Measurements from ENCODE around the gene ATXN1. TPM values are rescaled to one million over a fixed set of nuclear protein-coding genes. Genes with fewer than 3 reads are reported as not detected.

The ATXN1 gene
- total and polyA plus RNA-seq, 2 experiments from 2014 or later: 4.8 to 9.1 TPM

DNA sequence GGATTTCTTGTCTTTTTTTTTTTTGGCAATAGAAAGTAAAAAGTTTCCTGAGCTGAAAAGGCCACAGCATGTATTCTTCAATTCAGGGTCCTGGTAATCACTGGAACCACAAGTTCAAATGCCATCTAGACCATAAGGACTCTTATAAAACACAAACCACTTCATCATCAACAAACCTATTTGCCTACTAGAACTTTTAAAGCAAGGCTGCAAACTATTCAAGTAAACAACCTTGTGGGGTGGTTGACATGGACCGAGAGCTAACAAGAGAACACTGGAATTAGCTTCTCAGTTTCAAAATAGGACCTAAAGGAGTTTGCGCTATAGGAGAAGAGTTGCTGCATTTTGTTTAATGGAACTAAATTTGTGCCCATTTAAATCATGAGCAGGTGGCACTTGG lies 215.9 kb downstream of the ATXN1 start:
- Histone ChIP-seq H2AFZ (no peak overlapping the region), H3K79me2 (replicated peaks; ENCODE audit: insufficient read depth) (no peaks in the 10 kb centered on the region), H3F3A (replicated peaks; ENCODE audit: low read depth) (no peaks in the 10 kb centered on the region), H3K9me2 (ENCODE audit: insufficient read depth) (no peaks in the 10 kb centered on the region), H3K4me3 (no peak overlapping the region), H4K20me1 (replicated peaks; ENCODE audit: insufficient read depth) (no peaks in the 10 kb centered on the region), H3K4me2 (no peak overlapping the region), H3K4me1 (ENCODE audit: insufficient read depth) (no peaks in the 10 kb centered on the region), H3K27me3 (ENCODE audit: insufficient read depth) (no peaks in the 10 kb centered on the region), H3K36me3 (ENCODE audit: insufficient read depth) (no peaks in the 10 kb centered on the region), H3K27ac (ENCODE audit: low read depth) (no peak overlapping the region)
- H3K4me3 Mint-ChIP-seq: no peak overlapping the region
- no peak overlapping the region for H3K27ac Mint-ChIP-seq
- H3K4me1 Mint-ChIP-seq: no peaks in the 10 kb centered on the region; the same call in 1 of the 3 replicates
- H3K36me3 Mint-ChIP-seq (ENCODE audit: low read depth): no peaks in the 10 kb centered on the region
- DNase-seq (ENCODE audit: low spot score): no peak
- no peak for TF ChIP-seq JUNB (IDR thresholded peaks at IDR 0.05; ENCODE audit: unreplicated experiment)
- no peak for TF ChIP-seq CREB1 (CRISPR knock-in tag; IDR thresholded peaks at IDR 0.05; ENCODE audit: low read depth)
- TF ChIP-seq STAT1 (IDR thresholded peaks at IDR 0.05; ENCODE audit: unreplicated experiment): no peak
- TF ChIP-seq, protein P1, sequence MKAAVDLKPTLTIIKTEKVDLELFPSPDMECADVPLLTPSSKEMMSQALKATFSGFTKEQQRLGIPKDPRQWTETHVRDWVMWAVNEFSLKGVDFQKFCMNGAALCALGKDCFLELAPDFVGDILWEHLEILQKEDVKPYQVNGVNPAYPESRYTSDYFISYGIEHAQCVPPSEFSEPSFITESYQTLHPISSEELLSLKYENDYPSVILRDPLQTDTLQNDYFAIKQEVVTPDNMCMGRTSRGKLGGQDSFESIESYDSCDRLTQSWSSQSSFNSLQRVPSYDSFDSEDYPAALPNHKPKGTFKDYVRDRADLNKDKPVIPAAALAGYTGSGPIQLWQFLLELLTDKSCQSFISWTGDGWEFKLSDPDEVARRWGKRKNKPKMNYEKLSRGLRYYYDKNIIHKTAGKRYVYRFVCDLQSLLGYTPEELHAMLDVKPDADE (IDR thresholded peaks at IDR 0.05): no peak
- no peak for TF ChIP-seq POLR2AphosphoS5 (IDR thresholded peaks at IDR 0.05; ENCODE audit: low read depth)
- no peak for TF ChIP-seq EZH2phosphoT487 (IDR thresholded peaks at IDR 0.05; ENCODE audit: unreplicated experiment)
- TF ChIP-seq NANOG (IDR thresholded peaks at IDR 0.05; ENCODE audit: borderline replicate concordance): no peak
- TF ChIP-seq, protein P2, sequence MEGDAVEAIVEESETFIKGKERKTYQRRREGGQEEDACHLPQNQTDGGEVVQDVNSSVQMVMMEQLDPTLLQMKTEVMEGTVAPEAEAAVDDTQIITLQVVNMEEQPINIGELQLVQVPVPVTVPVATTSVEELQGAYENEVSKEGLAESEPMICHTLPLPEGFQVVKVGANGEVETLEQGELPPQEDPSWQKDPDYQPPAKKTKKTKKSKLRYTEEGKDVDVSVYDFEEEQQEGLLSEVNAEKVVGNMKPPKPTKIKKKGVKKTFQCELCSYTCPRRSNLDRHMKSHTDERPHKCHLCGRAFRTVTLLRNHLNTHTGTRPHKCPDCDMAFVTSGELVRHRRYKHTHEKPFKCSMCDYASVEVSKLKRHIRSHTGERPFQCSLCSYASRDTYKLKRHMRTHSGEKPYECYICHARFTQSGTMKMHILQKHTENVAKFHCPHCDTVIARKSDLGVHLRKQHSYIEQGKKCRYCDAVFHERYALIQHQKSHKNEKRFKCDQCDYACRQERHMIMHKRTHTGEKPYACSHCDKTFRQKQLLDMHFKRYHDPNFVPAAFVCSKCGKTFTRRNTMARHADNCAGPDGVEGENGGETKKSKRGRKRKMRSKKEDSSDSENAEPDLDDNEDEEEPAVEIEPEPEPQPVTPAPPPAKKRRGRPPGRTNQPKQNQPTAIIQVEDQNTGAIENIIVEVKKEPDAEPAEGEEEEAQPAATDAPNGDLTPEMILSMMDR (conservative IDR thresholded peaks at IDR 0.05; ENCODE audit: low read depth in 2 of 2): no peak
- no peaks in the 10 kb centered on the region for H3K9me3 Mint-ChIP-seq
- ATAC-seq: no peak
- no peaks in the 10 kb centered on the region for H3K27me3 Mint-ChIP-seq (ENCODE audit: insufficient read depth, low read depth, poor library complexity)

DNA sequence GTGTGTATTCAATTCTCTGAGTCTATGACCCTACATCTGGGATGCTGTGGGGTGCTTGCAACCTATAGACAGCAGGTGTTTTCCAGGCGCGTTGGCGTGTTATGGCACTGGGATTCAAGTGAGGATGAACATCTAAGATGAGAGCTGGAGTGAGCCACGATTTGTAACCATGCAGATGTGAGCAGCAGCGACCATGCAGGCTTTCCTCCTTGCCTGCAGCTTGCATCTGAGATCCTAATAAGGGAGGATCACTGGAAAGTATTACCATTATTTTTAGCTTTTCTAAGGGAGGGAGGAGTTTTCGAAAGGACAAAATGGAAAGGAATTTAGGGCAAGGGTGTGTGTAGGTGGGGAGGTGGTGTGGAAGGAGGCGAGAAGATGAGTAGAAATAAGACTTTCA lies 216.7 kb downstream of the ATXN1 start:
- H3K36me3 Mint-ChIP-seq (ENCODE audit: low read depth): no peaks in the 10 kb centered on the region
- no peaks in the 10 kb centered on the region; the same call in 1 of the 3 replicates for H3K4me1 Mint-ChIP-seq
- DNase-seq (ENCODE audit: low spot score) (no peak), ATAC-seq (no peak)
- Histone ChIP-seq H3K4me3 (no peak overlapping the region), H3K9me2 (ENCODE audit: insufficient read depth) (no peaks in the 10 kb centered on the region), H3F3A (replicated peaks; ENCODE audit: low read depth) (no peaks in the 10 kb centered on the region), H3K27ac (ENCODE audit: low read depth) (no peak overlapping the region), H3K79me2 (replicated peaks; ENCODE audit: insufficient read depth) (no peaks in the 10 kb centered on the region), H4K20me1 (replicated peaks; ENCODE audit: insufficient read depth) (no peaks in the 10 kb centered on the region), H3K36me3 (ENCODE audit: insufficient read depth) (no peaks in the 10 kb centered on the region), H3K27me3 (ENCODE audit: insufficient read depth) (no peaks in the 10 kb centered on the region), H2AFZ (no peak overlapping the region), H3K4me2 (no peak overlapping the region), H3K4me1 (ENCODE audit: insufficient read depth) (no peaks in the 10 kb centered on the region)
- no peaks in the 10 kb centered on the region for H3K27me3 Mint-ChIP-seq (ENCODE audit: insufficient read depth, low read depth, poor library complexity)
- H3K27ac Mint-ChIP-seq: no peak overlapping the region
- no peak overlapping the region for H3K4me3 Mint-ChIP-seq
- no peaks in the 10 kb centered on the region for H3K9me3 Mint-ChIP-seq
- TF ChIP-seq, protein P2 (conservative IDR thresholded peaks at IDR 0.05; ENCODE audit: low read depth in 2 of 2): no peak
- TF ChIP-seq ZNF114 (CRISPR knock-in tag; IDR thresholded peaks at IDR 0.05) (no peak), EZH2phosphoT487 (IDR thresholded peaks at IDR 0.05; ENCODE audit: unreplicated experiment) (no peak), CREB1 (CRISPR knock-in tag; IDR thresholded peaks at IDR 0.05; ENCODE audit: low read depth) (no peak), ZNF331 (CRISPR knock-in tag; IDR thresholded peaks at IDR 0.05; ENCODE audit: low read depth) (no peak), STAT1 (IDR thresholded peaks at IDR 0.05; ENCODE audit: unreplicated experiment) (no peak), JUNB (IDR thresholded peaks at IDR 0.05; ENCODE audit: unreplicated experiment) (no peak), POLR2AphosphoS5 (IDR thresholded peaks at IDR 0.05; ENCODE audit: low read depth) (no peak), EZH2 (IDR thresholded peaks at IDR 0.05; ENCODE audit: low read depth, unreplicated experiment) (no peak)
- TF ChIP-seq, protein P1 (IDR thresholded peaks at IDR 0.05): no peak
- TF ChIP-seq, protein P3, sequence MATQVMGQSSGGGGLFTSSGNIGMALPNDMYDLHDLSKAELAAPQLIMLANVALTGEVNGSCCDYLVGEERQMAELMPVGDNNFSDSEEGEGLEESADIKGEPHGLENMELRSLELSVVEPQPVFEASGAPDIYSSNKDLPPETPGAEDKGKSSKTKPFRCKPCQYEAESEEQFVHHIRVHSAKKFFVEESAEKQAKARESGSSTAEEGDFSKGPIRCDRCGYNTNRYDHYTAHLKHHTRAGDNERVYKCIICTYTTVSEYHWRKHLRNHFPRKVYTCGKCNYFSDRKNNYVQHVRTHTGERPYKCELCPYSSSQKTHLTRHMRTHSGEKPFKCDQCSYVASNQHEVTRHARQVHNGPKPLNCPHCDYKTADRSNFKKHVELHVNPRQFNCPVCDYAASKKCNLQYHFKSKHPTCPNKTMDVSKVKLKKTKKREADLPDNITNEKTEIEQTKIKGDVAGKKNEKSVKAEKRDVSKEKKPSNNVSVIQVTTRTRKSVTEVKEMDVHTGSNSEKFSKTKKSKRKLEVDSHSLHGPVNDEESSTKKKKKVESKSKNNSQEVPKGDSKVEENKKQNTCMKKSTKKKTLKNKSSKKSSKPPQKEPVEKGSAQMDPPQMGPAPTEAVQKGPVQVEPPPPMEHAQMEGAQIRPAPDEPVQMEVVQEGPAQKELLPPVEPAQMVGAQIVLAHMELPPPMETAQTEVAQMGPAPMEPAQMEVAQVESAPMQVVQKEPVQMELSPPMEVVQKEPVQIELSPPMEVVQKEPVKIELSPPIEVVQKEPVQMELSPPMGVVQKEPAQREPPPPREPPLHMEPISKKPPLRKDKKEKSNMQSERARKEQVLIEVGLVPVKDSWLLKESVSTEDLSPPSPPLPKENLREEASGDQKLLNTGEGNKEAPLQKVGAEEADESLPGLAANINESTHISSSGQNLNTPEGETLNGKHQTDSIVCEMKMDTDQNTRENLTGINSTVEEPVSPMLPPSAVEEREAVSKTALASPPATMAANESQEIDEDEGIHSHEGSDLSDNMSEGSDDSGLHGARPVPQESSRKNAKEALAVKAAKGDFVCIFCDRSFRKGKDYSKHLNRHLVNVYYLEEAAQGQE (IDR thresholded peaks at IDR 0.05; ENCODE audit: unreplicated experiment): no peak

Data from GM23338 (cell line).